Cardiac fibroblast (primary cell): ENCODE data around the gene PPARG.

ENCODE experiments used
- DNase-seq, 2 donors: peaks; one replicate each; pipeline versions ENCODE4 v3.0.0 to v3.0.0-alpha.2; 2010; ENCODE audit warnings: low read depth in 2 of 2
- H3K4me3 ChIP-seq, 2 donors: replicated peaks in 1 of 2; 1 replicate in 1 of 2; 2 replicates in 1 of 2; pipeline ENCODE4 v1.5.1; 2011; ENCODE audit warnings: low read depth in 2 of 2, low read length in 2 of 2, mild to moderate bottlenecking in 2 of 2, moderate library complexity in 1 of 2
- CTCF ChIP-seq: IDR thresholded peaks from one replicate; pipeline ENCODE4 v1.5.1; 2011; ENCODE audit warnings: low read depth, mild to moderate bottlenecking, low read length, inconsistent platforms

Gene PPARG

GRCh38 chr3:12288182-12289129, at the start of gene PPARG:
TSS of gene PPARG (plus strand) at chr3:12289070. CDS start at chr3:12379712, 90,642 bp downstream.
- DNase-seq: peak; percentile 58 to 68
- no peak for TF ChIP-seq CTCF
- peak within 1 kb of the TSS; percentile 83 to 93 for H3K4me3 ChIP-seq

GRCh38 chr3:12239301-12239700, 49.6 kb upstream of the PPARG start:
- no peak for TF ChIP-seq CTCF
- H3K4me3 ChIP-seq: no peak overlapping the region
- DNase-seq: peak in 1 of 2 donors; percentile 62

- DNase-seq: no peak
- TF ChIP-seq CTCF: no peak
Measured at GRCh38 chr3:12242772-12243171, 46.1 kb upstream of the PPARG start.

GRCh38 chr3:12246497-12247163, 42.2 kb upstream of the PPARG start:
- no peak for DNase-seq
- no peak overlapping the region for H3K4me3 ChIP-seq
- no peak for TF ChIP-seq CTCF

More at GRCh38 chr3:12242772-12243171, 46.1 kb upstream of the PPARG start:
- H3K4me3 ChIP-seq: no peak overlapping the region

GRCh38 chr3:12247411-12247810, 41.5 kb upstream of the PPARG start:
- TF ChIP-seq CTCF: no peak
- no peak overlapping the region for H3K4me3 ChIP-seq
- no peak for DNase-seq

- no peak for TF ChIP-seq CTCF
- no peak overlapping the region for H3K4me3 ChIP-seq
- no peak for DNase-seq
Measured at GRCh38 chr3:12249519-12249918, 39.4 kb upstream of the PPARG start.
